GM23338 (cell line): ENCODE measurements around the gene GNAI2.

Source experiments
- CREB1 ChIP-seq: fragments of 250-450 bp; sonication (Bioruptor Pico); IDR thresholded peaks from 2 replicates; pipeline ENCODE4 v1.5.0; 2020; ENCODE audit warnings: low read depth, mild to moderate bottlenecking, moderate library complexity
- CTCF ChIP-seq, 2 experiments: fragments of 200-600 bp in 1 of 2; sonication (generic) in 1 of 2; conservative IDR thresholded peaks; 2 replicates each; pipeline versions ENCODE4 v1.5.1 to v1.6.1; 2016 to 2017; ENCODE audit warnings: antibody characterized with exemption in 2 of 2, low read depth in 2 of 2, mild to moderate bottlenecking in 2 of 2, moderate library complexity in 1 of 2
- EZH2 ChIP-seq: fragments of 200-600 bp; sonication (generic); IDR thresholded peaks from one replicate; pipeline ENCODE4 v1.8.0; 2017; ENCODE audit warnings: antibody characterized with exemption, mild to moderate bottlenecking, low read depth; ENCODE audit not compliant: unreplicated experiment
- EZH2phosphoT487 ChIP-seq: fragments of 200-600 bp; sonication (generic); IDR thresholded peaks from one replicate; pipeline ENCODE4 v1.8.1; 2018; ENCODE audit warnings: antibody characterized with exemption; ENCODE audit not compliant: unreplicated experiment
- POLR2AphosphoS5 ChIP-seq: IDR thresholded peaks from 2 replicates; pipeline ENCODE4 v1.6.1; 2016; ENCODE audit warnings: antibody characterized with exemption, low read depth
- REST ChIP-seq: IDR thresholded peaks from one replicate; pipeline ENCODE4 v1.6.1; 2018; ENCODE audit warnings: antibody characterized with exemption; ENCODE audit not compliant: unreplicated experiment
- TF ChIP-seq, protein P1 (sequence below): fragments of 250-450 bp; sonication (Bioruptor Pico); IDR thresholded peaks from 2 replicates; pipeline ENCODE4 v1.5.0; 2020; ENCODE audit warnings: mild to moderate bottlenecking, moderate library complexity

DNA sequence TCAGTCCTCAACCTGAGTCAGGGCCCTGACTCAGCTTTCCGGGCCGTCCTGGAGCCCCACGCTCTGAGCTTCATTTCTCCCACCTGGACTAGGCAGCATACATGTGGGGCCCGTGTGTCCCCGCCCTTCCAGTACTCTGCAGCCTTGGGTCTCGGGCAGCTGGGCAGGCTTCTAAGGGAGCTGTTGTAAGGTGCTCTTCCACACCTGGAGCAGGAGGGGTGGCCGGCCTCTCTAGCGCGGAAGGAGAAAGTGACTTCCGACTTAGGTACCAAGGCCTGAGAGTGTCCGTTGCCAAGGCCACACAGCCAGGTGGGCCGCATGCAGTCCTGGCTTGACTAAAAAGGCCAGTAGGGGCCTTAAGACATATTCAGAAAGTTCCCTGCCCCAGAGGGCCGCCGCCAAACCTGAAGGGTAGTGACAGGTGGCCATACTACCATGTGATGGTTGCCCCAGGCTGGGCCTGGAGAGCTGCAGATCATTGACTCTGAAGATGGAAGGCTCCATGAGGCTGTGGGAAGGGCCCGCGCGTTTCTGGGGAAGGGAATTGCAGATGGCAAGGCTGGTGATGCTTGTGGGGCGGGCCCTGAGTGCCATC is 23.5 kb downstream of the GNAI2 start:
- no peak for TF ChIP-seq EZH2
- TF ChIP-seq, protein P1, sequence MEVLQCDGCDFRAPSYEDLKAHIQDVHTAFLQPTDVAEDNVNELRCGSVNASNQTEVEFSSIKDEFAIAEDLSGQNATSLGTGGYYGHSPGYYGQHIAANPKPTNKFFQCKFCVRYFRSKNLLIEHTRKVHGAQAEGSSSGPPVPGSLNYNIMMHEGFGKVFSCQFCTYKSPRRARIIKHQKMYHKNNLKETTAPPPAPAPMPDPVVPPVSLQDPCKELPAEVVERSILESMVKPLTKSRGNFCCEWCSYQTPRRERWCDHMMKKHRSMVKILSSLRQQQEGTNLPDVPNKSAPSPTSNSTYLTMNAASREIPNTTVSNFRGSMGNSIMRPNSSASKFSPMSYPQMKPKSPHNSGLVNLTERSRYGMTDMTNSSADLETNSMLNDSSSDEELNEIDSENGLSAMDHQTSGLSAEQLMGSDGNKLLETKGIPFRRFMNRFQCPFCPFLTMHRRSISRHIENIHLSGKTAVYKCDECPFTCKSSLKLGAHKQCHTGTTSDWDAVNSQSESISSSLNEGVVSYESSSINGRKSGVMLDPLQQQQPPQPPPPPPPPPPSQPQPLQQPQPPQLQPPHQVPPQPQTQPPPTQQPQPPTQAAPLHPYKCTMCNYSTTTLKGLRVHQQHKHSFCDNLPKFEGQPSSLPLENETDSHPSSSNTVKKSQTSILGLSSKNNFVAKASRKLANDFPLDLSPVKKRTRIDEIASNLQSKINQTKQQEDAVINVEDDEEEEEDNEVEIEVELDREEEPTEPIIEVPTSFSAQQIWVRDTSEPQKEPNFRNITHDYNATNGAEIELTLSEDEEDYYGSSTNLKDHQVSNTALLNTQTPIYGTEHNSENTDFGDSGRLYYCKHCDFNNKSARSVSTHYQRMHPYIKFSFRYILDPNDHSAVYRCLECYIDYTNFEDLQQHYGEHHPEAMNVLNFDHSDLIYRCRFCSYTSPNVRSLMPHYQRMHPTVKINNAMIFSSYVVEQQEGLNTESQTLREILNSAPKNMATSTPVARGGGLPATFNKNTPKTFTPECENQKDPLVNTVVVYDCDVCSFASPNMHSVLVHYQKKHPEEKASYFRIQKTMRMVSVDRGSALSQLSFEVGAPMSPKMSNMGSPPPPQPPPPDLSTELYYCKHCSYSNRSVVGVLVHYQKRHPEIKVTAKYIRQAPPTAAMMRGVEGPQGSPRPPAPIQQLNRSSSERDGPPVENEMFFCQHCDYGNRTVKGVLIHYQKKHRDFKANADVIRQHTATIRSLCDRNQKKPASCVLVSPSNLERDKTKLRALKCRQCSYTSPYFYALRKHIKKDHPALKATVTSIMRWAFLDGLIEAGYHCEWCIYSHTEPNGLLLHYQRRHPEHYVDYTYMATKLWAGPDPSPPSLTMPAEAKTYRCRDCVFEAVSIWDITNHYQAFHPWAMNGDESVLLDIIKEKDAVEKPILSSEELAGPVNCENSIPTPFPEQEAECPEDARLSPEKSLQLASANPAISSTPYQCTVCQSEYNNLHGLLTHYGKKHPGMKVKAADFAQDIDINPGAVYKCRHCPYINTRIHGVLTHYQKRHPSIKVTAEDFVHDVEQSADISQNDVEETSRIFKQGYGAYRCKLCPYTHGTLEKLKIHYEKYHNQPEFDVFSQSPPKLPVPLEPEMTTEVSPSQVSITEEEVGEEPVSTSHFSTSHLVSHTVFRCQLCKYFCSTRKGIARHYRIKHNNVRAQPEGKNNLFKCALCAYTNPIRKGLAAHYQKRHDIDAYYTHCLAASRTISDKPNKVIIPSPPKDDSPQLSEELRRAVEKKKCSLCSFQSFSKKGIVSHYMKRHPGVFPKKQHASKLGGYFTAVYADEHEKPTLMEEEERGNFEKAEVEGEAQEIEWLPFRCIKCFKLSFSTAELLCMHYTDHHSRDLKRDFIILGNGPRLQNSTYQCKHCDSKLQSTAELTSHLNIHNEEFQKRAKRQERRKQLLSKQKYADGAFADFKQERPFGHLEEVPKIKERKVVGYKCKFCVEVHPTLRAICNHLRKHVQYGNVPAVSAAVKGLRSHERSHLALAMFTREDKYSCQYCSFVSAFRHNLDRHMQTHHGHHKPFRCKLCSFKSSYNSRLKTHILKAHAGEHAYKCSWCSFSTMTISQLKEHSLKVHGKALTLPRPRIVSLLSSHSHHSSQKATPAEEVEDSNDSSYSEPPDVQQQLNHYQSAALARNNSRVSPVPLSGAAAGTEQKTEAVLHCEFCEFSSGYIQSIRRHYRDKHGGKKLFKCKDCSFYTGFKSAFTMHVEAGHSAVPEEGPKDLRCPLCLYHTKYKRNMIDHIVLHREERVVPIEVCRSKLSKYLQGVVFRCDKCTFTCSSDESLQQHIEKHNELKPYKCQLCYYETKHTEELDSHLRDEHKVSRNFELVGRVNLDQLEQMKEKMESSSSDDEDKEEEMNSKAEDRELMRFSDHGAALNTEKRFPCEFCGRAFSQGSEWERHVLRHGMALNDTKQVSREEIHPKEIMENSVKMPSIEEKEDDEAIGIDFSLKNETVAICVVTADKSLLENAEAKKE (CRISPR knock-in tag): no peak
- TF ChIP-seq POLR2AphosphoS5: no peak
- no peak for TF ChIP-seq CTCF (conservative IDR thresholded peaks at IDR 0.05; ENCODE audit: low read depth in 2 of 2)
- no peak for TF ChIP-seq CREB1 (CRISPR knock-in tag)
- no peak for TF ChIP-seq EZH2phosphoT487
- TF ChIP-seq REST: no peak
